ENCODE results near the gene PRKAG1.

PRKAG1 gene

DNA sequence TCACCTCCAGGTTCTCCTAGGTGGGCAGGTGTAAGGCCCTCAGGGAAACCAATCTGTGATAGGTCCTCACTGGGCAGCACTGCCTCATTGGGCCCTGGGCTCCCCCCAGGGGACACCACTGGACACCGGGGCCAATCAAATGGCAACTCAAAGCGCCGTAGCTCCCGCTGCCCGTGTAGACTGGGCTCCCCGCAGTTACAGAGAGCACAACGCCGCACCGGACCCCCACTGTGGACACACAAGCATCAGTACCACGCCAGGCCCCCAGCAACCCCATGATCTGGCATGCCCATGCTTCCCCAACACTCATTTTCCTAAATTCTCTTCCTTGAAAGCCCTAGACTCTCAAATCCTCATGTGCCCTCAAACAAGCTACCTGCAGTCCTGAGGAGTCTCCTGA, 35.9 kb upstream of the PRKAG1 start:
- DNase-seq (ENCODE audit: low spot score in 2 of 2) = no peak
- H3K9me3 ChIP-seq = no peaks in the 10 kb centered on the region
- peaks cover 11% of the 10 kb centered on the region; the same call in 1 of the 2 replicates for H3K4me1 ChIP-seq
- H3K27me3 ChIP-seq (ENCODE audit: low read depth) = no peaks in the 10 kb centered on the region
- peaks cover 62% of the 10 kb centered on the region for H3K36me3 ChIP-seq (replicated peaks)
- in situ Hi-C loops (cut with MboI; ENCODE audit: low sequenced_read_pairs) = no loop called here
- no peak overlapping the region for H3K4me3 ChIP-seq

GRCh38 chr12:49054096-49054495, 35.5 kb upstream of the PRKAG1 start:
- DNase-seq (ENCODE audit: low spot score in 2 of 2) = no peak
- no peaks in the 10 kb centered on the region for H3K27me3 ChIP-seq (ENCODE audit: low read depth)
- H3K4me1 ChIP-seq = peaks cover 11% of the 10 kb centered on the region; the same call in 1 of the 2 replicates
- H3K4me3 ChIP-seq = no peak overlapping the region
- in situ Hi-C loops (cut with MboI; ENCODE audit: low sequenced_read_pairs) = no loop called here
- H3K36me3 ChIP-seq (replicated peaks) = peaks cover 66% of the 10 kb centered on the region
- no peaks in the 10 kb centered on the region for H3K9me3 ChIP-seq

GRCh38 chr12:49052451-49053208, 34.1 kb upstream of the PRKAG1 start:
- in situ Hi-C loops (cut with MboI; ENCODE audit: low sequenced_read_pairs) = no loop called here
- Histone ChIP-seq H3K9me3 (no peaks in the 10 kb centered on the region), H3K36me3 (replicated peaks) (peaks cover 80% of the 10 kb centered on the region), H3K27me3 (ENCODE audit: low read depth) (no peaks in the 10 kb centered on the region), H3K4me3 (no peak overlapping the region), H3K4me1 (peaks cover 8% of the 10 kb centered on the region; the same call in 1 of the 2 replicates)
- DNase-seq (ENCODE audit: low spot score in 2 of 2) = no peak

DNA sequence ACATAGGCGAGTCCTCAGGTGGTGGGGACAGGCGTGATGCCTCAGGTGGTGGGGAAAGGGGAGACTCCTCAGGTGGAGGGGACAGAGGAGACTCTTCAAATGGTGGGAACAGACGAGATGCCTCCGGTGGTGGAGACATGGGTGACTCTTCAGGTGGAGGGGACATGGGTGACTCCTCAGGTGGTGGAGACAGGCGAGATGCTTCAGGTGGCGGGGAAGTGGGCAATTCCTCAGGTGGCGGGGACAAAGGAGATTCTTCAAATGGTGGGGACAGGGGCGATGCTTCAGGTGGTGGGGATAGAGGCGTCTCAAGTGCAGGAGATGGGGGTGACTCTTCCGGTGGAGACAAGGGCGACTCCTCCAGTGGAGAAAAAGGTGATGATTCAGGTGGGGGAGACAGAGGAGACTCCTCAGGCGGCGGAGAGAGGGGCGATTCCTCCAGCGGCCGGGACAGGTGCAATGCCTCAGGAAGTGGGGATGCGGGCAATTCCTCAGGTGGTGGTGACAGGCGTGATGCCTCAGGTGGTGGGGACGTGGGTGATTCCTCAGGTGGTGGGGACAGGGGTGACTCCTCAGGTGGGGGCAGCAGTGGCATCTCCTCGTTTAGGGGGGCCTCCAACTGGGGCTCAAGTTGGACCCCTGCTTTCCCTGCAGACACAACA, 33.3 kb upstream of the PRKAG1 start:
- H3K4me3 ChIP-seq = no peak overlapping the region
- H3K27me3 ChIP-seq (ENCODE audit: low read depth) = no peaks in the 10 kb centered on the region
- peaks cover 86% of the 10 kb centered on the region for H3K36me3 ChIP-seq (replicated peaks)
- in situ Hi-C loops (cut with MboI; ENCODE audit: low sequenced_read_pairs) = no loop called here
- no peaks in the 10 kb centered on the region for H3K9me3 ChIP-seq
- no peak for DNase-seq (ENCODE audit: low spot score in 2 of 2)
- H3K4me1 ChIP-seq = peaks cover 5% of the 10 kb centered on the region; the same call in 1 of the 2 replicates

DNA sequence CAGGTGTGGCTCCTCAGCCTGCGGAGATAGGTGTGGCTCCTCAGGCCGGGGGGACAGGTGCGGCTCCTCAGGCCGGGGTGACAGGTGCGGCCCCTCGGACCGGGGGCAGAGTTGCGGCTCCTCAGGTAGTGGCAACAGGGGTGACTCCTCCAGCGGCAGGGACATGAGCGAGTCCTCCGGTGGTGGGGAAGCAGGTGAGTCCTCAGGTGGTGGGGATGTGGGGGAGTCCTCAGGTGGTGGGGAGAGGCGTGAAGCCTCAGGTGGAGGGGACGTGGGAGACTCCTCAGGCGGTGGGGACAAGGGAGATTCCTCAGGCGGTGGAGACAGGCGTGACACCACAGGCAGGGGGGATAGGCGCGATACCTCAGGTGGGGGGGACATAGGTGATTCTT, 32.8 kb upstream of the PRKAG1 start:
- Histone ChIP-seq H3K4me3 (no peak overlapping the region), H3K27me3 (ENCODE audit: low read depth) (no peaks in the 10 kb centered on the region), H3K4me1 (peaks cover 2% of the 10 kb centered on the region; the same call in 1 of the 2 replicates), H3K36me3 (replicated peaks) (peaks cover 91% of the 10 kb centered on the region), H3K9me3 (no peaks in the 10 kb centered on the region)
- in situ Hi-C loops (cut with MboI; ENCODE audit: low sequenced_read_pairs) = no loop called here
- no peak for DNase-seq (ENCODE audit: low spot score in 2 of 2)

- H3K27me3 ChIP-seq (ENCODE audit: low read depth) = no peaks in the 10 kb centered on the region
- no peak overlapping the region for H3K4me3 ChIP-seq
- H3K4me1 ChIP-seq = no peaks in the 10 kb centered on the region
- H3K9me3 ChIP-seq = no peaks in the 10 kb centered on the region
- H3K36me3 ChIP-seq (replicated peaks) = peaks cover 98% of the 10 kb centered on the region
- in situ Hi-C loops (cut with MboI; ENCODE audit: low sequenced_read_pairs) = no loop called here
- DNase-seq (ENCODE audit: low spot score in 2 of 2) = no peak
These were observed 32.2 kb upstream of the PRKAG1 start for GRCh38 chr12:49050507-49051372.

DNA sequence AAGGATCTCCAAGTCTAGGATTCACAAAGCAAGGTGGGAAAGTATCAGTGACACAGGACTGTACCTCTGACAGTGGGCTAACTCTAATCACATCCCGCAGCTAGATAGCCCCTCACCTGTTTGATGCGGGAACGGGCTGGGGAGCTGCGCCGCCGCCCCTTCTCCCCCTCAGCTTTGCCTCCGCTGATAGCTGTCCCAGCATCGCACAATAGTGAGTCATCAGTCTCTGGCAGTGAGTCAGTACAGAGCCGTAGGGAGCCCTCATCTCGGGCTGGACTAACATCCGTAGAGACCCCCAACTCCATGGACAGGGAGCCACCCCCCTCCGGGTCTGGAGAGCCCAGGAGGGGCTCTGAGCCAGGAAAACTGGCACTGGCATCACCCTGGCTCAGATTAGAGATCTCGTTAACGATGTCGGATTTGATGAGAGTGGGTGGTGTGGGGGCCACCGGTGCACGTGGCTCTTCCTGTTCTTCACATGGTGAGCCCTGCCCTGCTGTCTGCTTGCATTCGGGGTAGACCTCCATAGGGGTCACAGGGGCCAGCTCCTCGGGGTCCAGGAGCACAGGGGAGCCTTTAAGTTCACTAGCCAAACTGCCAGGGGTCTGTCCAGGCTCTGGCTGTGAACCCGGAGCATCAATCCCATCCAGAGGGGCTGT, 31.1 kb upstream of the PRKAG1 start:
- H3K27me3 ChIP-seq (ENCODE audit: low read depth) = no peaks in the 10 kb centered on the region
- no peaks in the 10 kb centered on the region for H3K9me3 ChIP-seq
- in situ Hi-C loops (cut with MboI; ENCODE audit: low sequenced_read_pairs) = no loop called here
- H3K4me1 ChIP-seq = no peaks in the 10 kb centered on the region
- H3K36me3 ChIP-seq (replicated peaks) = peaks cover 96% of the 10 kb centered on the region
- H3K4me3 ChIP-seq = no peak overlapping the region
- no peak for DNase-seq (ENCODE audit: low spot score in 2 of 2)

DNA sequence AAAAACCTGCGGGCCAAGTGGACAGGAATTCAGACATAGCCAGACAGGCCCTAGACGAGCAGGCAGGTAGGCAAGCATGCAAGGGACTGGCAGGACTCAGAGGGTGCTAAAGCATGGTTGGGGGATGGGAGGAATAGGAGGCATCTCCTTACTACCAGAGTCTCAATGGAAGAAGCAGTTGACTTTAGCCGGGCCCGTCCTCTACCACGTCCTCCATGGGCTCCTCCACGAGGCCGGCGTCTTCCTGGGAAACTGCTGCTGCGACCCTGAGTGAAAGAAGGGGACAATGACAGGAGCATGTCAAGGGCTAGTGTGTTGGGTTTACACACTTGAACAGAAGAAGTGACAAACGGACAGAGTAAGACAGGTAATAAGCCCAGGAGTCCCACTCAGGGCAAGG, 30.4 kb upstream of the PRKAG1 start:
- peaks cover 96% of the 10 kb centered on the region for H3K36me3 ChIP-seq (replicated peaks)
- no peak overlapping the region for H3K4me3 ChIP-seq
- H3K27me3 ChIP-seq (ENCODE audit: low read depth) = no peaks in the 10 kb centered on the region
- in situ Hi-C loops (cut with MboI; ENCODE audit: low sequenced_read_pairs) = no loop called here
- H3K4me1 ChIP-seq = no peaks in the 10 kb centered on the region
- no peaks in the 10 kb centered on the region for H3K9me3 ChIP-seq
- DNase-seq (ENCODE audit: low spot score in 2 of 2) = no peak

- in situ Hi-C loops (cut with MboI; ENCODE audit: low sequenced_read_pairs) = no loop called here
- Histone ChIP-seq H3K36me3 (replicated peaks) (peaks cover 96% of the 10 kb centered on the region), H3K27me3 (ENCODE audit: low read depth) (no peaks in the 10 kb centered on the region), H3K9me3 (no peaks in the 10 kb centered on the region), H3K4me3 (no peak overlapping the region), H3K4me1 (no peaks in the 10 kb centered on the region)
- DNase-seq (ENCODE audit: low spot score in 2 of 2) = no peak
These were observed 27.7 kb upstream of the PRKAG1 start for GRCh38 chr12:49046129-49046895.

- in situ Hi-C loops (cut with MboI; ENCODE audit: low sequenced_read_pairs) = no loop called here
- H3K4me3 ChIP-seq = no peak overlapping the region
- H3K27me3 ChIP-seq (ENCODE audit: low read depth) = no peaks in the 10 kb centered on the region
- H3K4me1 ChIP-seq = no peaks in the 10 kb centered on the region
- H3K36me3 ChIP-seq (replicated peaks) = peaks cover 96% of the 10 kb centered on the region
- DNase-seq (ENCODE audit: low spot score in 2 of 2) = no peak
- H3K9me3 ChIP-seq = no peaks in the 10 kb centered on the region
These were observed 26.1 kb upstream of the PRKAG1 start for GRCh38 chr12:49044660-49045059.

GRCh38 chr12:49043856-49044258, 25.3 kb upstream of the PRKAG1 start:
- Histone ChIP-seq H3K9me3 (no peaks in the 10 kb centered on the region), H3K36me3 (replicated peaks) (peaks cover 96% of the 10 kb centered on the region), H3K4me1 (no peaks in the 10 kb centered on the region), H3K27me3 (ENCODE audit: low read depth) (no peaks in the 10 kb centered on the region), H3K4me3 (no peak overlapping the region)
- DNase-seq (ENCODE audit: low spot score in 2 of 2) = peak; percentile 46 to 90
- in situ Hi-C loops (cut with MboI; ENCODE audit: low sequenced_read_pairs) = no loop called here

DNA sequence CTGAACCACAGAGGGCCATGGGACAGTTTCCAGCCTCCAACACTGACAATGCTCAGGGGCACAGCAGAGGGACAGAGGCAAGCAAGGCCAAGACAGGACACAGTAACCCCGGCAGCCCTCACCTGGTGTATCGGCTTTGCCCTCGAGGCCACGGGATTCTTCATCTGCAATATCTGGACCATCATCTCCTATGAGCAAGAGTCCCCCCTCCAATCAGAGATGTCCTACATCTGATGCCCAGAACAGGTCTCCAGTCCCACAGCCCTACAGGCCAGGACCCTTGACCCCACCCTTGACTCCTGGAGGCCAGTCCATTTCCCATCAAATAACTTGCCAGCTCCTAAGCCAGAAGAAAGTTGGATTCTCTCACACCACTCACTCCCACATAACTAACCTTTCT, 24.7 kb upstream of the PRKAG1 start:
- no peak for DNase-seq (ENCODE audit: low spot score in 2 of 2)
- in situ Hi-C loops (cut with MboI; ENCODE audit: low sequenced_read_pairs) = no loop called here
- no peaks in the 10 kb centered on the region for H3K27me3 ChIP-seq (ENCODE audit: low read depth)
- H3K36me3 ChIP-seq (replicated peaks) = peaks cover 96% of the 10 kb centered on the region
- H3K9me3 ChIP-seq = no peaks in the 10 kb centered on the region
- H3K4me1 ChIP-seq = no peaks in the 10 kb centered on the region
- no peak overlapping the region for H3K4me3 ChIP-seq
